A673 (cell line): ENCODE results near the gene CENPM.

Experiments used
- CTCF ChIP-seq: fragments of 300-800, 200-600 bp; sonication (generic); conservative IDR thresholded peaks from 2 replicates; pipeline ENCODE4 v1.5.1; 2017; ENCODE audit warnings: low read depth, mild to moderate bottlenecking, antibody characterized with exemption, low read length, moderate library complexity, mixed read lengths
- EZH2 ChIP-seq: fragments of 200-600 bp; sonication (generic); IDR thresholded peaks from 2 replicates; pipeline ENCODE4 v1.6.1; 2017; ENCODE audit warnings: borderline replicate concordance, low read depth, mild to moderate bottlenecking, mixed read lengths, antibody characterized with exemption, low read length; ENCODE audit not compliant: poor library complexity, severe bottlenecking

- no peak for TF ChIP-seq CTCF
- no peak for TF ChIP-seq EZH2
Measured at GRCh38 chr22:41970601-41971000, 23.6 kb upstream of the CENPM start.
